Small intestine (tissue), 7 donors: ENCODE measurements around the gene DUS1L. TPM values are rescaled to one million over a fixed set of nuclear protein-coding genes. Genes with fewer than 3 reads are reported as not detected.

ENCODE experiments used
- DNase-seq, 2 donors: peaks; one replicate each; pipeline versions ENCODE4 v3.0.0 to v3.0.0-alpha.2; 2013
- FAIRE-seq: peaks from 2 replicates; lab custom pipeline; 2012; peaks lifted over from hg19 to GRCh38; lab: Jason Lieb, UNC
- H3K27ac ChIP-seq, 3 donors: one replicate each; pipeline ENCODE4 v1.5.1; 2013; ENCODE audit warnings: low read length in 2 of 3, mild to moderate bottlenecking in 2 of 3, control low read depth in 1 of 3, inconsistent platforms in 1 of 3, low read depth in 1 of 3, moderate library complexity in 1 of 3
- H3K27me3 ChIP-seq, 3 donors: one replicate each; pipeline ENCODE4 v1.6.1; 2013; ENCODE audit warnings: low read length in 3 of 3, inconsistent platforms in 1 of 3; ENCODE audit not compliant: control insufficient read depth in 3 of 3, insufficient read depth in 3 of 3
- H3K36me3 ChIP-seq, 3 donors: one replicate each; pipeline ENCODE4 v1.6.1; 2013; ENCODE audit warnings: low read length in 3 of 3, inconsistent platforms in 1 of 3, low read depth in 1 of 3, mild to moderate bottlenecking in 1 of 3, moderate library complexity in 1 of 3; ENCODE audit not compliant: control insufficient read depth in 3 of 3, insufficient read depth in 2 of 3
- H3K4me1 ChIP-seq, 3 donors: one replicate each; pipeline ENCODE4 v1.6.1; 2013; ENCODE audit warnings: low read length in 2 of 3, inconsistent platforms in 1 of 3, low read depth in 1 of 3, mild to moderate bottlenecking in 1 of 3, moderate library complexity in 1 of 3; ENCODE audit not compliant: control insufficient read depth in 3 of 3, insufficient read depth in 2 of 3
- H3K4me3 ChIP-seq, 3 donors: one replicate each; pipeline ENCODE4 v1.5.1; 2013; ENCODE audit warnings: low read length in 3 of 3, control low read depth in 1 of 3, inconsistent platforms in 1 of 3, low read depth in 1 of 3, mild to moderate bottlenecking in 1 of 3, moderate library complexity in 1 of 3
- H3K9me3 ChIP-seq, 2 donors: one replicate each; pipeline ENCODE4 v1.6.1; 2013; ENCODE audit warnings: low read depth in 1 of 2, low read length in 1 of 2; ENCODE audit not compliant: control insufficient read depth in 2 of 2, insufficient read depth in 1 of 2
- WGBS, 3 donors: extraction: QIAGEN DNeasy Blood & Tissue Kit; methylation state at CpG; one replicate each; pipeline ENCODE4 v1.1.7; 2013; 5-methylcytosine and 5-hydroxymethylcytosine counted together
- polyA plus RNA-seq, 4 donors: library from polyadenylated mRNA; stranded (reverse) in 3 of 4; unstranded in 1 of 4; fragments of 200-250 nt in 3 of 4; fragments of 120-200 nt in 1 of 4; gene quantifications; one replicate each; pipeline versions ENCODE4 v1.2.1 to v1.2.3, GENCODE V29; 2013
- donor health status: healthy with polysubstance abuse.
- donor health status: control.
- donor health status: control.
- donor health status: Bipolar disorder and iron deficiency.
- donor health status: healthy.

The DUS1L gene
- polyA plus RNA-seq, 4 donors, result 86.6 to 170 (median 127) TPM

- Histone ChIP-seq H3K9me3 (no peaks in the 10 kb centered on the region), H3K27me3 (no peaks in the 10 kb centered on the region), H3K27ac (peak overlapping the region in 2 of 3 donors; percentile 28 to 85), H3K36me3 (peaks cover 0 to 57% (median 0%) of the 10 kb centered on the region in 3 donors), H3K4me3 (peak overlapping the region; percentile 56 to 77 (median 76)), H3K4me1 (peaks cover 2 to 35% (median 5%) of the 10 kb centered on the region in 3 donors)
- FAIRE-seq, result no peak
- WGBS, 3 donors, result 1 to 5% (median 2%) methylated on average over 10 of the region's 10 CpGs
- peak; percentile 33 to 37 for DNase-seq
These were observed 43.7 kb downstream of the DUS1L start for GRCh38 chr17:82021900-82022309.

- Histone ChIP-seq H3K4me3 (peak overlapping the region in 2 of 3 donors; percentile 56 to 76), H3K4me1 (peaks cover 2 to 35% (median 5%) of the 10 kb centered on the region in 3 donors), H3K36me3 (peaks cover 0 to 57% (median 0%) of the 10 kb centered on the region in 3 donors), H3K27me3 (no peaks in the 10 kb centered on the region), H3K9me3 (no peaks in the 10 kb centered on the region), H3K27ac (peak overlapping the region in 2 of 3 donors; percentile 28 to 69)
- DNase-seq (peak; percentile 70 to 74), FAIRE-seq (no peak)
- WGBS, 3 donors, result 6 to 37% (median 21%) methylated on average over 24 to 25 of the region's 25 CpGs
These were observed 44.3 kb downstream of the DUS1L start for GRCh38 chr17:82021107-82021899.

GRCh38 chr17:82020572-82021106, 45.0 kb downstream of the DUS1L start:
- no peaks in the 10 kb centered on the region for H3K9me3 ChIP-seq
- DNase-seq (no peak), FAIRE-seq (no peak)
- H3K4me1 ChIP-seq, result peaks cover 2 to 35% (median 5%) of the 10 kb centered on the region in 3 donors
- H3K27me3 ChIP-seq, result no peaks in the 10 kb centered on the region
- no peak overlapping the region for H3K27ac ChIP-seq
- H3K4me3 ChIP-seq, result no peak overlapping the region
- 57 to 79% (median 72%) methylated on average over 13 to 14 of the region's 14 CpGs for WGBS, 3 donors
- H3K36me3 ChIP-seq, result peaks cover 0 to 50% (median 0%) of the 10 kb centered on the region in 3 donors

GRCh38 chr17:82019690-82020571, 45.7 kb downstream of the DUS1L start:
- peak; percentile 68 to 72 for DNase-seq
- WGBS, 3 donors, result 42 to 59% (median 53%) methylated on average over 34 of the region's 34 CpGs
- Histone ChIP-seq H3K36me3 (peaks cover 0 to 47% (median 0%) of the 10 kb centered on the region in 3 donors), H3K27ac (no peak overlapping the region), H3K4me1 (peaks cover 2 to 35% (median 5%) of the 10 kb centered on the region in 3 donors), H3K27me3 (no peaks in the 10 kb centered on the region), H3K9me3 (no peaks in the 10 kb centered on the region), H3K4me3 (no peak overlapping the region)
- no peak for FAIRE-seq

GRCh38 chr17:82018989-82019689, 46.5 kb downstream of the DUS1L start:
- peaks cover 0 to 48% (median 0%) of the 10 kb centered on the region in 3 donors for H3K36me3 ChIP-seq
- DNase-seq (no peak), FAIRE-seq (no peak)
- no peaks in the 10 kb centered on the region for H3K27me3 ChIP-seq
- no peaks in the 10 kb centered on the region for H3K9me3 ChIP-seq
- WGBS, 3 donors, result 85 to 87% (median 87%) methylated on average over 33 of the region's 33 CpGs
- no peak overlapping the region for H3K27ac ChIP-seq
- H3K4me3 ChIP-seq, result no peak overlapping the region
- H3K4me1 ChIP-seq, result peaks cover 2 to 28% (median 3%) of the 10 kb centered on the region in 3 donors

GRCh38 chr17:82018152-82018988, 47.2 kb downstream of the DUS1L start:
- 52 to 74% (median 64%) methylated on average over 19 of the region's 19 CpGs for WGBS, 3 donors
- Histone ChIP-seq H3K27ac (no peak overlapping the region), H3K4me3 (no peak overlapping the region), H3K27me3 (no peaks in the 10 kb centered on the region), H3K4me1 (peaks cover 0 to 22% (median 0%) of the 10 kb centered on the region in 3 donors), H3K9me3 (no peaks in the 10 kb centered on the region), H3K36me3 (peaks cover 0 to 56% (median 0%) of the 10 kb centered on the region in 3 donors)
- no peak for DNase-seq
- FAIRE-seq, result no peak

- H3K4me1 ChIP-seq, result peaks cover 0 to 22% (median 0%) of the 10 kb centered on the region in 3 donors
- H3K36me3 ChIP-seq, result peaks cover 0 to 62% (median 0%) of the 10 kb centered on the region in 3 donors
- H3K27ac ChIP-seq, result no peak overlapping the region
- H3K27me3 ChIP-seq, result no peaks in the 10 kb centered on the region
- FAIRE-seq (no peak), DNase-seq (no peak)
- H3K4me3 ChIP-seq, result no peak overlapping the region
- 70 to 74% (median 72%) methylated on average over 12 to 13 of the region's 13 CpGs for WGBS, 3 donors
- H3K9me3 ChIP-seq, result no peaks in the 10 kb centered on the region
These were observed 47.9 kb downstream of the DUS1L start for GRCh38 chr17:82017612-82018151.
